ENCODE measurements around the gene WDR43. TPM values are rescaled to one million over a fixed set of nuclear protein-coding genes. Genes with fewer than 3 reads are reported as not detected.
"Not testable (repeated sequence)": the region's sequence is repeated elsewhere in the genome, so short reads cannot be mapped to it uniquely, and the experiment has no call there.

The WDR43 gene
- total RNA-seq, 1 donor from 2014 or later = 70.2 TPM

GRCh38 chr2:28970464-28971160 lies 76.1 kb downstream of the WDR43 start:
- no peak for DNase-seq

GRCh38 chr2:28972778-28973335 lies 78.4 kb downstream of the WDR43 start:
- no peak for DNase-seq

- no peak for DNase-seq
Observed at GRCh38 chr2:28974252-28974651, 79.8 kb downstream of the WDR43 start.

GRCh38 chr2:28975671-28976070 lies 81.2 kb downstream of the WDR43 start:
- DNase-seq = no peak

- peak; percentile 71 for DNase-seq
Observed at GRCh38 chr2:28976584-28976983, 82.1 kb downstream of the WDR43 start.

GRCh38 chr2:28977176-28977875 lies 82.9 kb downstream of the WDR43 start:
- no peak for DNase-seq

- DNase-seq = not testable (repeated sequence)
Observed at GRCh38 chr2:28978001-28978400, 83.5 kb downstream of the WDR43 start.

GRCh38 chr2:28978606-28979005 lies 84.1 kb downstream of the WDR43 start:
- no peak for DNase-seq

GRCh38 chr2:28979041-28979440 lies 84.6 kb downstream of the WDR43 start:
- DNase-seq = no peak

GRCh38 chr2:28979576-28980366 lies 85.3 kb downstream of the WDR43 start:
- DNase-seq = peak; percentile 48

- DNase-seq = no peak
Observed at GRCh38 chr2:28980368-28981015, 86.0 kb downstream of the WDR43 start.

GRCh38 chr2:28981016-28981441 lies 86.6 kb downstream of the WDR43 start, which contains the start of gene TOGARAM2:
Gene TOGARAM2, plus strand, starts transcription at chr2:28981298. Its CDS starts 13,537 bp downstream, at chr2:28994835.
- DNase-seq = peak; percentile 64

- DNase-seq = peak; percentile 68
Observed at GRCh38 chr2:28981620-28982376, 87.3 kb downstream of the WDR43 start.

GRCh38 chr2:28982381-28982950 lies 88.0 kb downstream of the WDR43 start:
- DNase-seq = no peak

GRCh38 chr2:28986429-28986828 lies 92.0 kb downstream of the WDR43 start:
- no peak for DNase-seq

- no peak for DNase-seq
Observed at GRCh38 chr2:28989973-28990372, 95.5 kb downstream of the WDR43 start.

GRCh38 chr2:28990445-28990844 lies 96.0 kb downstream of the WDR43 start:
- DNase-seq = no peak

- no peak for DNase-seq
Observed at GRCh38 chr2:28991021-28991420, 96.6 kb downstream of the WDR43 start.

- no peak for DNase-seq
Observed at GRCh38 chr2:28991460-28991859, 97.0 kb downstream of the WDR43 start.

GRCh38 chr2:28993206-28993960 lies 98.9 kb downstream of the WDR43 start:
- peak; percentile 75 for DNase-seq
